Measurements from ENCODE around the gene CD36.

The CD36 gene

GRCh38 chr7:80637911-80638765 lies at the start of gene CD36:
Gene CD36, plus strand, starts transcription at chr7:80638642. Its CDS starts 8,099 bp downstream, at chr7:80646741.
- DNase-seq, result no peak

- DNase-seq, result no peak
These were observed 48.8 kb upstream of the CD36 start for GRCh38 chr7:80589631-80590030.

DNA sequence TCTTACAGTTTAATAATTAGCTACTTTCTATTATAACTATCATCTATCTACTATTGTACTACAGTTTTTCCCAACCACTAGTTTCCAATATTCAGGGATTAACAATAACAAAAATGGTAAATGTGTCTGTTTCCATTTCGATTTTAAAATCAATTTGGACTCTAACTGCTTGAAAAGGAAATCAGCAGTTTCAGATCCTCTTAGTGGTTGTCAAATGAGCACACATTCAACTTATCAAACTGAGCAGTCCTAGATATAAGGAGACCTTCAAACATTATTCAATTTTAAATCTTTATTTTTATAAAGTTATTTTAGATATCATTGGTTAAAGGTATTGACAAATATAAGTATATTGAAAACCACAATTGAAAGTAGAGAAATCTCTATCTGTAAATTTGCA lies 46.8 kb upstream of the CD36 start:
- no peak for DNase-seq

DNA sequence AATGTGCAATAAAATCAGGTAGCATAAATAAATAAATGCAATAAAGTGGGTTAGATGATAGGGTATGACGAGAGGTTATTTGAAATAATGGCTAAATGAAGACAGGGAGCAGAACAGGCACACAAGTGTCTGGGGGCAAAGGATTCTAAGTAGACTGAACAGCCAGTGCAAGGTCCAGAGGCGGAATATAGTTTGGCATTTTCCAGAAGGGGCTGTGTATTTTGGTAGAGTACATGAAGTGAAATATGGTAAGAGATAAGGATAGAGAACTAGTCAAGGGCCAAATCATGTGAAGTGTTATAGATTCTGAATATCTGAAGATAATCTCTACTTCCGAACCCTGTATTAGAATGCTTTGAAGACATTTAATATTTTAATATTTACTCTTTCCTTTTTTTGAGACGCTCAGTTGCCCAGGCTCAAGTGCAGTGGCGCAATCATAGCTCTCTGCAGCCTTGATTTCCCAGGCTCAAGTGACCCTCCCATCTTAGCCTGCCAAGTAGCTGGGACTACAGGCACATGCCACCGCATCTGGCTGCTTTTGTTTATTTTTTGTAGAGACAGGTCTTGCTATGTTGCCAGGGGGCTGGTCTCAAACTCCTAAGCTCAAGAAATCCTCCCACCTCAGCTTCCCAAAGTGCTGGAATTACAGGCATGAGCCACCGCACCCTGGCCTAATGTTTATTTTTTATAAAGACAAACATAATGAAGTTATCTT lies 44.4 kb upstream of the CD36 start:
- DNase-seq, result no peak

- no peak for DNase-seq
These were observed 41.4 kb upstream of the CD36 start for GRCh38 chr7:80596933-80597517.

GRCh38 chr7:80597875-80598274 lies 40.6 kb upstream of the CD36 start:
- DNase-seq, result no peak

- DNase-seq, result no peak
These were observed 38.4 kb upstream of the CD36 start for GRCh38 chr7:80600046-80600445.

DNA sequence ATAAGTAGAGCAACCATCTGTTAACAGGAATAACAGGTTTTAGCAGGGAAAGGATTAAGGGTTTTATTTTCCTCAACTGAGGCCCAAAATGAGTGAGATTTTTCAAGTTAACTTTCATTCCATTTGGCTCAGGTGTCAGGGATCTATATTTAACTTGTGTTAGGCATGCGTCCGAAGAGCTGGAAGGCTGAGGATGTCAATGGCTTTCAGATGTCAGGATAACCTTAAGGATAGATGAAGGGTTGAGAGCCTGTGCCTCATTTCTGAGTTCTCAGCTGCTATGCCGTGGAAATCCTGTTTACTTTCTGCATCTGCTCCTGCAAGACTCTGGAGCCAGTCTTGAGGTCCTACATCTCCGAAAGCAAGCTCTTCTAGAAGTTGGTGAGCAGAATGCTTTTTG lies 36.4 kb upstream of the CD36 start:
- DNase-seq, result no peak

DNA sequence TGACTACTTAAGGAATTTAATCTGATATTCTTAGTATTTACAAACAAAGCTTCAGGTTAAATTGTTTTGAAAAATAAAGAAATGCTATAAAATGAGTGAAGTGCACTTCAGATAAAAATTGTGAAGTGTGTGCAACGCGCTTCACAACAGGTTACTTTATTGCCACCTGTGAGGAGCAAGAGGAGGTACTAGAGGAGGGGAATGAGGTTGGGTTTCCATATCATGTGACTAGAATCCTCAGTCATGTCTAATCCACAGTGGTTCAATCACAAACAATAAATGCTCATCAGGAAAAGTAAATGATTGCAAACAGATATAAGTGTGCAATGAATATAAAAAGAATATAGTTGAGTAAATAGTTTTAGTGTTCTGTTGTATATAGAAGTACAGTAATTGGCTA lies 34.5 kb upstream of the CD36 start:
- no peak for DNase-seq

GRCh38 chr7:80604436-80604835 lies 34.0 kb upstream of the CD36 start:
- DNase-seq, result no peak

- no peak for DNase-seq
These were observed 31.3 kb upstream of the CD36 start for GRCh38 chr7:80607136-80607535.

GRCh38 chr7:80608336-80608735 lies 30.1 kb upstream of the CD36 start:
- no peak for DNase-seq

GRCh38 chr7:80609751-80610150 lies 28.7 kb upstream of the CD36 start:
- no peak for DNase-seq

DNA sequence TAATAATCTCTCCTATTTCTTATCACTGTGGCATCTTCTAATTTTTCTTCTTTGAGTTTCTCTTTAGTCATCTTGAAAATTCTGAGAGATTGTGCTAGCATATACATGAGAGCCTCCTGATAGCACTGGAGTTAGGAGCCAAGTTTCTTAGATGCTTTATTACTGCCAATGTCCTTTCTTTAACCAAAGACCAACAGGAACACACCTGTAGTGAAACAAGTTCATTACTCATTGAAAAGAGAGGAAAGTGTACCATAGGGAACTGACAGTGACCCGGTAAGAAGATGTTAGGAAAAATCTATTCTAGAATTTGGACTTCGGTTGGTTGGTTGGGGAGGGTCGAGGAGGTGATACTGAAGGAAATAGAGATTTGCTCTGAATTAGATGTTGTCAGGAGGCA lies 27.1 kb upstream of the CD36 start:
- DNase-seq, result no peak

DNA sequence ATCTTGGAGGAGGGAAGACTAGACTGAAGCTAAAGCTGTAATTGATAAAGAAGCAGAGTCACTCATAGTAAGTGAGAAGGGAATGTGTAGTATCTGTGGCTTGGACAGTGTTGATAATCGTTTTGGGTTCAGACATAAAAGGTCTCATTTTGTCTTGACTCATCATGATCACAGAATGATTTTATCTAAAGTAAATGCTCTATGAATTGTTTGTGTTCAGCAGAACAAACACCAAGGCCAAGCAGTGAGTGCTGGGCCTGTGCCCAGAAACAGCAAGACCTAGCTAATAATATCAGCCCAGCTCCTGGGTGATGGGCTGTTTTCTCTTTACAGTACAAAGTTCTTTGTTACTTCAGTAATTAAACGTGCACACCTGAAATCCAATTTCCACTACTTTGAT lies 26.7 kb upstream of the CD36 start:
- DNase-seq, result no peak

GRCh38 chr7:80612880-80613279 lies 25.6 kb upstream of the CD36 start:
- DNase-seq, result no peak

DNA sequence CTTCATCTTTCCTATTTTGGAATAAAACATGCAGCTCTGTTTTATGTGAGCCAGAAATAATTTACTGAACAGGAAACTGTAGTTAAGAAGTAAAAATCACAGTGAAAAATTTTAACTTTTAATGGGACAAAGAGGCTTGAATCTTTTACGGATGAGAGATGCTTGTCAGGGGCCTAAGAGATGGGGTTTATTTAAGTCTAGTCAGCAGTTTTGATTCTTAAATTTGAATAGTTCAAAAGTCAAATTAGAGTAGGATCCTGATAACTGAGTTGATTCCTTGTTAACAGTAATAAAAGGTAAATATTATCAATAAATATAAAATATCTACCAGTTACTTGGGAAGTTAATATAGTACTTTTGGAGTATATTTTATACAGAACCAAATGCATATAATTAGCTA lies 24.9 kb upstream of the CD36 start:
- DNase-seq, result no peak

GRCh38 chr7:80614851-80615271 lies 23.6 kb upstream of the CD36 start:
- DNase-seq, result no peak

GRCh38 chr7:80618096-80618495 lies 20.3 kb upstream of the CD36 start:
- DNase-seq, result no peak

- DNase-seq, result no peak
These were observed 18.7 kb upstream of the CD36 start for GRCh38 chr7:80619741-80620140.

DNA sequence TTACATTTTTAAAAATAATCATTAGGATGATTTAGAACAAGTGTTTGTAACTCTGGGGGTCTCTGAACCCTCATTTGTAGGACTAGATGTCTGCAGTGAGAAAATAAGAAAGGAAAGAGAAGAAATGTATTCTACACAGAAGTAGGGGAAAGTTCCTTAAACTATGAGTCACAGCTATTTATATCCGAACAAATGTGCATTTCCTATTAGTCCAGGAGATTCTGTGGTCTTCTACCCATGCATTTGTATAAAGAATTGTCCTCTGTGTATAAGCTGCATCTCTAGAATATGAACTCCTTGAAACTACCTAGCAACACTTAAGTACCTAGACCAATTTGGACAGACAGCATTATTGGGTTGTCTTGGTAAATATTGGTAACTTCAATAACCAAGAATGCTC lies 15.9 kb upstream of the CD36 start:
- no peak for DNase-seq

DNA sequence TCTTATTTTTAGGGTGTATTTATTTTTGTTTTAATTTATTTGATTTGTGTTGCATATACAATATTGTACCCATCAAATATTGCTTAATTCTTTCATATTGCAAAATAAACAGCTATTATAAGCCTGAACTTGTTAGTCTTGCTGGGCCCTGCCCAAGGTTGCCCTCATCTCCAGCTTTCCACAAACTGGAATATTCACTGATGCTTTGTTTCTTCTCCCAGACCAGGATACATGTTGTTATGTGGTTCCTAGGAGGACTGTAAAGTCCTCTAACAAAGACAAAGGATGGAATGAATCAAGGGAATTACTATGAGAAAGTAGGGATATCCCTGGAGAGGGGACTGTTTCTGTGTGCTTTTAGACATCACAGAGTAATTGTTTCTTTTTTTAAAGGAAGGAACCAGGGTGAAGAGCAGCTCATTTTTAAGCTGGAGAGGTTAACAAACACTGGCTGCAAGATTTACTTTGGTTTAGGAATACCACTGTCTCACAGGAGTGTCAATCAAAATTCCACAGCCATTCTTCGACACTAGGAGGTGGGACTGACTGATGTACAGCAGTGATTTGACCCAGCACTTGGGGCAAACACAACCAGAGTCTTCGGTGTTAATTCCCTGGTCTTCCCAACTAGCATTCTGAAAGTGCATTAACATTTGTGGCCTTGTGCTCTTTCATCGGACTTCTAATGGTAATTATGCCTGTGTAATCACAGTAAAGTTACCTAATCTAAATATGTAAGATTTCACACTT lies 14.8 kb upstream of the CD36 start:
- DNase-seq, result no peak

DNA sequence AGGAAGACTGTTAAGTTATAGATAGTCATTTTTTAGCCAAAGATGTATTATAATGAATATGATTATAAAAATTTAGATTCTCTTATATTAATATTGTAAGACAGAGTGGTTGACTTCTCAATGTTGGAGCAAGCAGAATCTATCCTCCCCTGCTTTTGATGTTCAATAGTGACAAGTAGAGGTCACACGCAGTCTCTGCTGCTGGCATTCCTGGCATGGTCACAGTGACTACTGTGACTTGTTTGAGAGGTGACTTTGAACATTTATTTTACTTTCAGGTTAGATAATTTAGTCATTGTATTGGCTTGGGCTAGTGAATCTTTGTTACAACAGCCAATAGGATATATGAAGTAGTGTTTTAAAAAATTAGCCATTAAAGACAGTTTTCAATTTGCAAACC lies 13.7 kb upstream of the CD36 start:
- no peak for DNase-seq

Measured in CD4-positive, alpha-beta T cell treated with Interleukin-15 for 1 hour (primary cell).